ENCODE results near the gene POLD2. TPM values are rescaled to one million over a fixed set of nuclear protein-coding genes. Genes with fewer than 3 reads are reported as not detected.

POLD2 gene
- total and polyA plus RNA-seq, 2 of the 8 experiments (the other 6 are each of a cell fraction or from before 2014, with no cell fraction given): 148 to 214 TPM

GRCh38 chr7:44159824-44160630 lies 36.7 kb upstream of the POLD2 start:
- Histone ChIP-seq H2BK12ac (ENCODE audit: low read depth, low read length) (no peak overlapping the region), H2BK120ac (replicated peaks; ENCODE audit: low read depth, low read length) (no peak overlapping the region), H3K4me2 (ENCODE audit: insufficient read depth in 1 of 2, low read depth in 2 of 2, low read length in 2 of 2) (no peak overlapping the region), H2BK20ac (ENCODE audit: low read length) (no peak overlapping the region), H3K14ac (ENCODE audit: insufficient read length) (no peak overlapping the region), H4K20me1 (replicated peaks in 1 of 2; ENCODE audit: control insufficient read depth in 1 of 2, insufficient read depth in 2 of 2, low read length in 2 of 2) (no peaks in the 10 kb centered on the region), H3K23me2 (ENCODE audit: low read depth, low read length) (no peaks in the 10 kb centered on the region), H2AK5ac (ENCODE audit: low read depth, low read length) (no peak overlapping the region), H3K4me1 (replicated peaks in 1 of 4; ENCODE audit: control insufficient read depth in 3 of 4, insufficient read depth in 4 of 4, low read length in 3 of 4) (peaks cover 2 to 5% (median 4%) of the 10 kb centered on the region in 4 experiments; a peak in 5 of 7 replicates), H4K5ac (ENCODE audit: insufficient read length, low read depth, low read length) (no peak overlapping the region), H3K27me3 (replicated peaks in 1 of 4; ENCODE audit: control insufficient read depth in 3 of 4, extremely low read depth in 1 of 4, insufficient read depth in 3 of 4, low read length in 3 of 4) (no peaks in the 10 kb centered on the region; a peak in 1 of 7 replicates), H3K9me3 (ENCODE audit: insufficient read depth in 2 of 2, low read depth in 1 of 2, low read length in 1 of 2) (no peaks in the 10 kb centered on the region), H3K79me2 (ENCODE audit: control insufficient read depth in 1 of 2, insufficient read depth in 2 of 2, low read length in 2 of 2) (no peaks in the 10 kb centered on the region), H3K56ac (replicated peaks; ENCODE audit: insufficient read length, low read depth, low read length) (no peak overlapping the region), H3K4ac (replicated peaks; ENCODE audit: insufficient read length, low read depth, low read length) (no peak overlapping the region), H3K27ac (ENCODE audit: low read depth, low read length) (no peak overlapping the region), H3K9ac (replicated peaks in 1 of 4; ENCODE audit: extremely low read depth in 1 of 4, low read depth in 3 of 4, low read length in 3 of 4) (no peak overlapping the region), H3K36me3 (ENCODE audit: control insufficient read depth in 2 of 4, insufficient read depth in 4 of 4, low read length in 3 of 4) (no peaks in the 10 kb centered on the region), H2BK15ac (ENCODE audit: low read length) (no peak overlapping the region), H3K4me3 (ENCODE audit: extremely low read depth in 1 of 4, insufficient read depth in 2 of 4, low read depth in 3 of 4, low read length in 4 of 4) (no peak overlapping the region), H2BK5ac (ENCODE audit: low read depth, low read length) (no peak overlapping the region), H3K79me1 (ENCODE audit: low read depth, low read length) (no peaks in the 10 kb centered on the region), H4K91ac (replicated peaks; ENCODE audit: insufficient read length, low read length) (no peak overlapping the region), H4K8ac (ENCODE audit: extremely low read depth, insufficient read depth, low read length) (no peak overlapping the region; the same call in 1 of the 2 replicates), H2AFZ (ENCODE audit: low read length) (no peak overlapping the region), H3K18ac (ENCODE audit: extremely low read depth, low read length) (no peak overlapping the region), H3K23ac (ENCODE audit: insufficient read length) (no peak overlapping the region)
- ChIA-PET CTCF (ENCODE audit: partially characterized antibody) (interaction anchor here (1.2 to 2.0 kb wide), 2 partner anchors 12 to 19 kb away, joined by 3 to 4 read pairs; no protein-coding TSS in a partner anchor), POLR2A (ENCODE audit: partially characterized antibody) (no interaction called here)
- no peak for FAIRE-seq
- WGBS, 2 experiments (ENCODE audit: extremely low coverage in 1 of 2, insufficient coverage in 1 of 2, insufficient read length in 1 of 2, insufficient replicate concordance in 2 of 2, low coverage in 1 of 2, low lambda C conversion rate in 2 of 2, missing lambda C conversion rate in 1 of 2): 84% methylated on average over 5 of the region's 5 CpGs; no CpG with 5 or more reads in 1 of the 2 experiments
- no peak for DNase-seq (ENCODE audit: low read depth in 1 of 2, low spot score in 2 of 2)
- TF ChIP-seq SAP30 (IDR thresholded peaks at IDR 0.05; ENCODE audit: insufficient read depth, insufficient replicate concordance, low read length): no peak
- no peak for TF ChIP-seq NRF1 (IDR thresholded peaks at IDR 0.05; ENCODE audit: low read depth, low read length)
- no peak for TF ChIP-seq CTBP2 (IDR thresholded peaks at IDR 0.05; ENCODE audit: borderline replicate concordance, insufficient read depth, insufficient read length, low read length)
- no peak for TF ChIP-seq RFX5 (IDR thresholded peaks at IDR 0.05; ENCODE audit: borderline replicate concordance, low read depth, low read length)
- TF ChIP-seq POLR2AphosphoS5 (IDR thresholded peaks at IDR 0.05; ENCODE audit: low read depth, low read length): no peak
- no peak for TF ChIP-seq ASH2L (IDR thresholded peaks at IDR 0.05; ENCODE audit: low read length)
- TF ChIP-seq JUND (IDR thresholded peaks at IDR 0.05; ENCODE audit: low read length): no peak
- no peak for TF ChIP-seq GABPA (IDR thresholded peaks at IDR 0.05; ENCODE audit: borderline replicate concordance, insufficient read depth, low read length)
- TF ChIP-seq RNF2 (IDR thresholded peaks at IDR 0.05; ENCODE audit: borderline replicate concordance, low read depth, low read length, missing control alignments, poor library complexity, severe bottlenecking): no peak
- no peak for TF ChIP-seq RAD21 (IDR thresholded peaks at IDR 0.05 in 1 of 2, conservative IDR thresholded peaks at IDR 0.05 in 1 of 2; ENCODE audit: low read depth in 2 of 2, low read length in 2 of 2)

All from H1 (cell line).